Activated naive CD4-positive, alpha-beta T cell treated with anti-CD3 and anti-CD28 coated beads for 36 hours (primary cell): ENCODE data around the gene FLOT2. TPM values are rescaled to one million over a fixed set of nuclear protein-coding genes. Genes with fewer than 3 reads are reported as not detected.

Source experiments
- CTCF ChIA-PET: fragments of 350-600 bp; sonication (Branson Sonifier 250); formaldehyde crosslinking; loops from one replicate; lab custom pipeline; 2021; ENCODE audit warnings: antibody characterized with exemption; lab: Charles Lee
- DNase-seq: peaks from one replicate; pipeline ENCODE4 v3.0.0-alpha.2; 2020
- H3K27ac Mint-ChIP-seq: one replicate; pipeline ENCODE4 v1.8.0; 2021; ENCODE audit warnings: mild to moderate bottlenecking, mixed read lengths
- H3K27me3 Mint-ChIP-seq: one replicate; pipeline ENCODE4 v1.8.0; 2021; ENCODE audit warnings: low read depth, mixed read lengths
- H3K36me3 Mint-ChIP-seq: one replicate; pipeline ENCODE4 v1.8.0; 2021; ENCODE audit warnings: low read depth, mixed read lengths
- H3K4me1 Mint-ChIP-seq: one replicate; pipeline ENCODE4 v1.8.0; 2021; ENCODE audit warnings: low read depth, mixed read lengths
- H3K4me3 Mint-ChIP-seq: one replicate; pipeline ENCODE4 v1.8.0; 2021; ENCODE audit warnings: mild to moderate bottlenecking, moderate library complexity, mixed read lengths
- H3K9me3 Mint-ChIP-seq: one replicate; pipeline ENCODE4 v1.8.0; 2021; ENCODE audit warnings: mixed read lengths
- intact Hi-C: fragments of 100-400 bp; cut with micrococcal nuclease; formaldehyde crosslinking; loops from one replicate; pipeline ENCODE4 v1.15.1; 2023
- total RNA-seq, 2 experiments: library from RNA; stranded (reverse); gene quantifications; one replicate each; pipeline ENCODE4 v1.2.3, GENCODE V29; 2021

The FLOT2 gene
- total RNA-seq, 2 experiments from 2014 or later, result 66.0 to 71.5 TPM

DNA sequence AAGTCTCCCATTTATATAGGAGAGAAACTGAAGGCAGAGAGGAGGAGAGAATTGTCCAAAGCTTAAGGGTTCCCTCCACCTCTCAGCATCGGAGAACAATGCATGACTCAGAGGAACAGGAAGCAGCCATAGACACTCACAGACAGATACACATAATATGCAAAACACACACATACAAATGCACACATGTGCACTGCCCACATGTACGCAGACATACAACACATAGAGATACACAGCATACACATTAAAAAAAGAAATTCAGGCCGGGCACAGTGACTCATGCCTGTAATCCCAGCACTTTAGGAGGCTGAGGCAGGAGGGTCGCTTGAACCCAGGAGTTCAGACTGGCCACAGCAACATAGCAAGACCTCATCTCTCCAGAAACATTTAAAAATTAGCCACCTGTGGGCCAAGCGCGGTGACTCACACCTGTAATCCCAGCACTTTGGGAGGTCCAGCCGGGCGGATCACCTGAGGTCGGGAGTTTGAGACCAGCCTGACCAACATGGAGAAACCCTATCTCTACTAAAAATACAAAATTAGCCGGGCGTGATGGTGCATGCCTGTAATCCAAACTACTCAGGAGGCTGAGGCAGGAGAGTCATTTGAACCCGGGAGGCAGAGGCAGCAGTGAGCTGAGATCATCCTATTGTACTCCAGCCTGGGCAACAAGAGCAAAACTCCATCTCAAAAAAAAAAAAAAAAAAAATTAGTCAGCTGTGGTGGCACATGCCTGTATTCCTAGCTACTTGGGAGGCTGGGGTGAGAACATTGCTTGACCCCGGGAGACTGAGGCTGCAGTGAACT is 31.4 kb downstream of the FLOT2 start:
- DNase-seq, result no peak
- H3K27me3 Mint-ChIP-seq, result no peaks in the 10 kb centered on the region
- H3K27ac Mint-ChIP-seq, result no peak overlapping the region
- no peaks in the 10 kb centered on the region for H3K9me3 Mint-ChIP-seq
- CTCF ChIA-PET, result interaction anchor here (0.5 to 1.9 kb wide), 4 partner anchors 18 to 37 kb away, joined by 3 to 6 read pairs (median 4); partner anchors contain the start of gene DHRS13
- intact Hi-C loops, result no loop called here
- peaks cover 3% of the 10 kb centered on the region for H3K4me1 Mint-ChIP-seq
- H3K4me3 Mint-ChIP-seq, result no peak overlapping the region
- peaks cover 2% of the 10 kb centered on the region for H3K36me3 Mint-ChIP-seq

DNA sequence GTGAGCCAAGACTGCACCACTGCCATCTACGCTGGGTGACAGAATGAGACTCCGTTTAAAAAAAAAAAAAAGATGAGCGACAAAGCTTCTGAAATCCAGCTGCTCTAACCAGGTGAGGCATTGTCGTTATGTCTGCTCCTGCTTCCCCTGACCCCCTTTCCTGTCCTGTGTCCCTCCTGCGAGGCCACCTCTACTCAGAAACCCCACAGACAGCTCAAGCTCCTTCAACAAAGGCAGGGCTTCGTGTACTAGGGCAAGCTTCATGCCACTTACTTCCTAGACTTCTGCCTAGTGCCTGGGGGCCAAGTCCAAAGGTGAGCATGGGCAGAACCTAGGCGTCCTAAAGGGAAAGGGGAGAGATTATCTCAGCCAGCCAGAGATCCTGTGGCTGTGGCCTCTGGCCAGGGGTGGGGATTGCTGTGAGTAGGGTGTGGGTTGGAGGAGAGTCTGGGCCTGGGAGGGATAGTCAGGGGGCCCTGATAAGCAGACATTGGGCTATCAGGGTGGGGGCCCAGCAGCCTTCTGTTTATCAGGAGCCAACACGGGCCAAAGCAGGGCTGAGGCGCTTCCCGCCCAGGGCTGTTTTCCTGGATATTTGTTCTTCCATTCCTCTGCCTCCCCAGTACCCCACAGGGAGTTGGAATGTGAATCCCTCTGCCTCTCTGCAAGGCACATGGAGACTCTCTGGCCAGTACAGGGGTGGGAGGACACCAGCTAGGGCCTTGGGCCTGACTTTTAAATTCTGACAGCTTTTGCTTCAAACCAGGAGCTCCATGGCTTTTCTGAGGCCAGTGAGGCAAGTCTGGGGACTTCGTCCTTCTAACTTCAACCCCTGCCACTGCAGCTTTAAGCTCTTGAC is 32.3 kb downstream of the FLOT2 start:
- H3K4me3 Mint-ChIP-seq, result no peak overlapping the region
- intact Hi-C loops, result no loop called here
- CTCF ChIA-PET, result interaction anchor here (0.5 to 1.9 kb wide), 5 partner anchors 17 to 32 kb away, joined by 3 to 6 read pairs (median 5); no protein-coding TSS in a partner anchor
- H3K36me3 Mint-ChIP-seq, result peaks cover 2% of the 10 kb centered on the region
- H3K4me1 Mint-ChIP-seq, result no peaks in the 10 kb centered on the region
- no peak overlapping the region for H3K27ac Mint-ChIP-seq
- no peak for DNase-seq
- no peaks in the 10 kb centered on the region for H3K9me3 Mint-ChIP-seq
- no peaks in the 10 kb centered on the region for H3K27me3 Mint-ChIP-seq

- no peak for DNase-seq
- peaks cover 5% of the 10 kb centered on the region for H3K36me3 Mint-ChIP-seq
- no peak overlapping the region for H3K27ac Mint-ChIP-seq
- CTCF ChIA-PET, result interaction anchor here (1.4 to 5.1 kb wide), 2 partner anchors 15 to 31 kb away, joined by 6 to 39 read pairs; no protein-coding TSS in a partner anchor
- H3K4me1 Mint-ChIP-seq, result no peaks in the 10 kb centered on the region
- H3K9me3 Mint-ChIP-seq, result no peaks in the 10 kb centered on the region
- H3K27me3 Mint-ChIP-seq, result no peaks in the 10 kb centered on the region
- intact Hi-C loops, result no loop called here
- no peak overlapping the region for H3K4me3 Mint-ChIP-seq
Observed at GRCh38 chr17:28863953-28864352, 33.6 kb downstream of the FLOT2 start.

GRCh38 chr17:28862561-28862960 is 35.0 kb downstream of the FLOT2 start:
- no peaks in the 10 kb centered on the region for H3K9me3 Mint-ChIP-seq
- no peak overlapping the region for H3K4me3 Mint-ChIP-seq
- CTCF ChIA-PET, result interaction anchor here (0.9 to 5.1 kb wide), 3 partner anchors 13 to 98 kb away, joined by 3 to 39 read pairs (median 4); partner anchors contain the start of gene DHRS13
- DNase-seq, result no peak
- H3K4me1 Mint-ChIP-seq, result peaks cover 10% of the 10 kb centered on the region
- H3K27ac Mint-ChIP-seq, result no peak overlapping the region
- no peaks in the 10 kb centered on the region for H3K27me3 Mint-ChIP-seq
- peaks cover 16% of the 10 kb centered on the region for H3K36me3 Mint-ChIP-seq
- intact Hi-C loops, result no loop called here

DNA sequence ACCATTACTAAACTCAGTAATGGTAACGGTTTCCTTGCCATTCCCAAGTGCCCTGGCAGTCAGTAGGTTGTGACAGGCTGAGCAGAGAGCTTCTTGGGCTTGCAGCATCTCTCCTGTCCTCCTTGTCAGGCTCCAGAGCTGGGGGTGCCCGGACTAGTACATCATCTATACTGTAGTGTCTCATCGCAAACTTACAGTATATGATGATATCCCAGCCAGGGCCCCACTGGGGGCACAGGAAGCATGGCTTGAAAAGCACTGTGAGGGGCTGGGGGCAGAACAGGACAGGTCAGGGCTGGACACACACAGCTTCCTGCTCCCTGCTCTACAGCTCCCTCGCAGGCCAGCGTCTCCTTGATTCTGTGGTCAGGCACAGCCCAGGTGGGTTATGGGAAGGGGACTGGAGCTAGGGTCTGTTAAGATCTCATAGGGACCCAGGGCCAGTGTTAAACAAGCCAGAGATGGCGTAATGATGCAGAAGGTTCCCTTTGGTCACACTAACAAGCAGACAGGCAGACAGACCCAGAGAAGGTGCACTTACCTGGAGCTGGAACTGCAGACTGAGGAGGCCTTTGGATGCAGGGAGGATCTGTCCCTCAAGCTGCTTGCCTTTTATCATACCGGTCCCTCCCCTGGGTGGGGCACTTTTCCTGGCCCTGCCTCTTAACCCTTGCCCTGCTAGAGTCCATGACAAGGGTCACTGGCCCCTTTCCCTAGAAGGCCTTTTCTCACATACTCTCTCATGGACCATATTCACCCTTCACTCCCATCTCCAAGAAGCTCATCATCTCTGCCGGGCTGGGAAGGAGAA is 35.9 kb downstream of the FLOT2 start:
- intact Hi-C loops, result no loop called here
- CTCF ChIA-PET, result interaction anchor here (0.6 to 5.1 kb wide), 5 partner anchors 12 to 101 kb away, joined by 3 to 39 read pairs (median 4); no protein-coding TSS in a partner anchor
- H3K9me3 Mint-ChIP-seq, result no peaks in the 10 kb centered on the region
- no peak for DNase-seq
- H3K36me3 Mint-ChIP-seq, result peaks cover 21% of the 10 kb centered on the region
- H3K4me1 Mint-ChIP-seq, result peaks cover 17% of the 10 kb centered on the region
- no peak overlapping the region for H3K27ac Mint-ChIP-seq
- no peaks in the 10 kb centered on the region for H3K27me3 Mint-ChIP-seq
- H3K4me3 Mint-ChIP-seq, result no peak overlapping the region

- no peaks in the 10 kb centered on the region for H3K27me3 Mint-ChIP-seq
- H3K9me3 Mint-ChIP-seq, result no peaks in the 10 kb centered on the region
- peak overlapping the region; percentile 16 for H3K27ac Mint-ChIP-seq
- intact Hi-C loops, result no loop called here
- no peak for DNase-seq
- H3K36me3 Mint-ChIP-seq, result peaks cover 23% of the 10 kb centered on the region
- peaks cover 25% of the 10 kb centered on the region for H3K4me1 Mint-ChIP-seq
- H3K4me3 Mint-ChIP-seq, result no peak overlapping the region
- CTCF ChIA-PET, result interaction anchor here (0.9 to 5.1 kb wide), 4 partner anchors 11 to 97 kb away, joined by 3 to 39 read pairs (median 3); partner anchors contain the start of gene FAM222B
Observed at GRCh38 chr17:28860363-28860808, 37.1 kb downstream of the FLOT2 start.

GRCh38 chr17:28858801-28859355 is 38.7 kb downstream of the FLOT2 start:
- H3K36me3 Mint-ChIP-seq, result peaks cover 23% of the 10 kb centered on the region
- no peaks in the 10 kb centered on the region for H3K27me3 Mint-ChIP-seq
- H3K4me3 Mint-ChIP-seq, result no peak overlapping the region
- intact Hi-C loops, result no loop called here
- CTCF ChIA-PET, result interaction anchor here (0.6 to 2.3 kb wide), 4 partner anchors 10 to 139 kb away, joined by 3 to 11 read pairs (median 3); partner anchors contain the start of genes FAM222B and RPL23A
- no peak overlapping the region for H3K27ac Mint-ChIP-seq
- no peaks in the 10 kb centered on the region for H3K9me3 Mint-ChIP-seq
- no peak for DNase-seq
- H3K4me1 Mint-ChIP-seq, result peaks cover 25% of the 10 kb centered on the region

DNA sequence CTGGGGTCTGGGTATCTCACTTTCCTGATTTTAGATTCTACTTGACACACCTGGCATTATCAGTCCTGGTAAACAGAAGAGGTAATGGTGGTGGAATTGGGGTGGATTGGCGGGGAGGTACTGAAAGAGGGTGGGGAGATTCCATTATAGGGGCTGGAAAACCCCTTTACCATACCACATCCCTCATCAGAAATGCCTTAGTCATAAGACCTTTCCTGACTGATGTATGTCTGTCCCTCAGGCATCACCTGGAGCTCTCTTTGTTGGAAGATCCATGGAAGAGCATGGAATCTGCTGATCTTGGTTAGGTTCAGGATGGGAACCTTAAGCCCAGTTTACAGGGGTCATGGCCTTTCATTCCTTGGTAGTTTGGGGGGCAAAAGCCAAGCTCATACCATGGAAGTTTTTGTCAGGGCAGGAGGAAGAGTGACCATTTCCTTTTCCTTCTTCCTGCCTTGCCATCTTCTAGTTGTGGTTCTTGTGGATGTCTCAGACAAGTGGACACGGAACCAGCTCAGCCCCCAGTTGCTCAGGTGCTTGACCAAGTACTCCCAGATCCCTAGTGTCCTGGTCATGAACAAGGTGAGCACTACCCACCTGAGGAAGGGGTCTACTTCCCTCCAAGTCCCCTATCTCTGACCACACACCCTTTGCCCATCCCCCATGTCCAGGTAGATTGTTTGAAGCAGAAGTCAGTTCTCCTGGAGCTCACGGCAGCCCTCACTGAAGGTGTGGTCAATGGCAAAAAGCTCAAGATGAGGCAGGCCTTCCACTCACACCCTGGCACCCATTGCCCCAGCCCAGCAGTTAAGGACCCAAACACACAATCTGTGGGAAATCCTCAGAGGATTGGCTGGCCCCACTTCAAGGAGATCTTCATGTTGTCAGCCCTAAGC is 39.4 kb downstream of the FLOT2 start:
- H3K4me3 Mint-ChIP-seq, result no peak overlapping the region
- H3K4me1 Mint-ChIP-seq, result peaks cover 25% of the 10 kb centered on the region
- peaks cover 23% of the 10 kb centered on the region for H3K36me3 Mint-ChIP-seq
- DNase-seq, result no peak
- H3K27ac Mint-ChIP-seq, result peak overlapping the region; percentile 57
- H3K27me3 Mint-ChIP-seq, result no peaks in the 10 kb centered on the region
- CTCF ChIA-PET, result interaction anchor here (1.1 to 2.3 kb wide), 3 partner anchors 9 to 94 kb away, joined by 3 to 11 read pairs (median 5); no protein-coding TSS in a partner anchor
- intact Hi-C loops, result no loop called here
- H3K9me3 Mint-ChIP-seq, result no peaks in the 10 kb centered on the region

- H3K4me3 Mint-ChIP-seq, result peak overlapping the region; percentile 79
- CTCF ChIA-PET, result interaction anchor here (0.6 to 1.9 kb wide), 7 partner anchors 9 to 129 kb away, joined by 3 to 8 read pairs (median 4); partner anchors contain the start of gene DHRS13
- intact Hi-C loops, result no loop called here
- peaks cover 21% of the 10 kb centered on the region for H3K36me3 Mint-ChIP-seq
- peaks cover 25% of the 10 kb centered on the region for H3K4me1 Mint-ChIP-seq
- DNase-seq, result no peak
- no peaks in the 10 kb centered on the region for H3K27me3 Mint-ChIP-seq
- H3K9me3 Mint-ChIP-seq, result no peaks in the 10 kb centered on the region
- H3K27ac Mint-ChIP-seq, result peak overlapping the region; percentile 56
Observed at GRCh38 chr17:28856028-28856574, 41.4 kb downstream of the FLOT2 start.

- CTCF ChIA-PET, result interaction anchor here (1.5 to 1.9 kb wide), 2 partner anchors 47 to 57 kb away, joined by 3 to 8 read pairs; partner anchors contain the start of gene DHRS13
- Mint-ChIP-seq H3K27me3 (no peaks in the 10 kb centered on the region), H3K4me1 (peaks cover 25% of the 10 kb centered on the region), H3K4me3 (peak overlapping the region; percentile 79), H3K9me3 (no peaks in the 10 kb centered on the region), H3K36me3 (peaks cover 21% of the 10 kb centered on the region), H3K27ac (peak overlapping the region; percentile 87)
- no peak for DNase-seq
- intact Hi-C loops, result loop anchor here (2.0 kb wide), 1 partner anchor 45 kb away; no protein-coding TSS in a partner anchor
Observed at GRCh38 chr17:28855336-28855679, 42.2 kb downstream of the FLOT2 start.
